T-cell (primary cell): Measurements from ENCODE around the gene SIPA1. TPM values are rescaled to one million over a fixed set of nuclear protein-coding genes. Genes with fewer than 3 reads are reported as not detected.

ENCODE experiments used
- ATAC-seq, 4 experiments: fragments of 200-7000 bp in 3 of 4; fragments of 150-1000 bp in 1 of 4; cut with Tn5 transposase; replicated peaks in 1 of 4; 1 replicate in 3 of 4; 2 replicates in 1 of 4; pipeline ENCODE4 v1.10.0; 2021; ENCODE audit warnings: moderate library complexity in 3 of 4, mild to moderate bottlenecking in 2 of 4, moderate number of reproducible peaks in 1 of 4
- CTCF ChIA-PET, 2 donors: fragments of 300-600 bp; sonication (Branson Sonifier 250); formaldehyde crosslinking; loops; one replicate each; lab custom pipeline; 2022; ENCODE audit warnings: antibody characterized with exemption in 2 of 2; lab: Charles Lee
- POLR2A ChIA-PET, 2 donors: fragments of 300-600 bp; sonication (Branson Sonifier 250); formaldehyde crosslinking; loops; one replicate each; lab custom pipeline; 2022; ENCODE audit warnings: antibody characterized with exemption in 2 of 2; lab: Charles Lee
- DNase-seq, 35 experiments: peaks; one replicate each; pipeline versions ENCODE4 v3.0.0 to v3.0.0-alpha.2; 2013 to 2023
- H3K27ac ChIP-seq: one replicate; pipeline ENCODE4 v1.5.1; 2013; ENCODE audit warnings: low read length
- H3K27me3 ChIP-seq, 2 experiments: replicated peaks in 1 of 2; 1 replicate in 1 of 2; 2 replicates in 1 of 2; pipeline versions ENCODE4 v1.6.1 to v1.7.0; 2013; ENCODE audit warnings: low read length in 1 of 2, mixed read lengths in 1 of 2; ENCODE audit not compliant: control insufficient read depth in 2 of 2, insufficient read depth in 2 of 2; ENCODE audit errors: extremely low read depth in 1 of 2
- H3K36me3 ChIP-seq, 2 donors: 1 replicate in 1 of 2; 2 replicates in 1 of 2; pipeline versions ENCODE4 v1.6.1 to v1.7.0; 2013; ENCODE audit warnings: low read length in 1 of 2; ENCODE audit not compliant: control insufficient read depth in 2 of 2, insufficient read depth in 1 of 2; ENCODE audit errors: extremely low read depth in 1 of 2
- H3K4me1 ChIP-seq, 2 experiments: 1 replicate in 1 of 2; 2 replicates in 1 of 2; pipeline versions ENCODE4 v1.6.1 to v1.7.0; 2013; ENCODE audit warnings: low read length in 2 of 2, mixed read lengths in 1 of 2; ENCODE audit not compliant: insufficient read depth in 2 of 2, control insufficient read depth in 1 of 2; ENCODE audit errors: extremely low read depth in 1 of 2
- H3K4me3 ChIP-seq, 2 donors: 1 replicate in 1 of 2; 2 replicates in 1 of 2; pipeline versions ENCODE4 v1.5.1 to v1.7.0; 2013; ENCODE audit warnings: mild to moderate bottlenecking in 2 of 2, low read length in 1 of 2, moderate library complexity in 1 of 2; ENCODE audit not compliant: control insufficient read depth in 1 of 2; ENCODE audit errors: extremely low read depth in 1 of 2
- H3K9me3 ChIP-seq: 2 replicates; pipeline ENCODE4 v1.7.0; 2013
- H3K27ac Mint-ChIP-seq, 2 donors: one replicate each; pipeline ENCODE4 v1.8.0; 2020 to 2021; ENCODE audit warnings: mild to moderate bottlenecking in 2 of 2, mixed read lengths in 2 of 2
- H3K27me3 Mint-ChIP-seq, 2 donors: one replicate each; pipeline ENCODE4 v1.8.0; 2021 to 2022; ENCODE audit warnings: mixed read lengths in 2 of 2
- H3K36me3 Mint-ChIP-seq: one replicate; pipeline ENCODE4 v1.8.0; 2021; ENCODE audit warnings: mixed read lengths
- H3K4me1 Mint-ChIP-seq, 3 donors: one replicate each; pipeline ENCODE4 v1.8.0; 2020 to 2022; ENCODE audit warnings: mixed read lengths in 3 of 3, mild to moderate bottlenecking in 1 of 3
- H3K4me3 Mint-ChIP-seq, 3 donors: one replicate each; pipeline ENCODE4 v1.8.0; 2020 to 2022; ENCODE audit warnings: mild to moderate bottlenecking in 3 of 3, mixed read lengths in 3 of 3, moderate library complexity in 3 of 3
- H3K9me3 Mint-ChIP-seq, 3 donors: one replicate each; pipeline ENCODE4 v1.8.0; 2020 to 2022; ENCODE audit warnings: mixed read lengths in 3 of 3
- WGBS: methylation state at CpG from one replicate; pipeline ENCODE4 v1.1.5; 2013; ENCODE audit warnings: missing lambda C conversion rate; ENCODE audit not compliant: insufficient coverage; 5-methylcytosine and 5-hydroxymethylcytosine counted together
- total RNA-seq, 35 experiments: library from RNA in 6 of 35; stranded (reverse) in 6 of 35; fragments of 120-200 nt in 1 of 35; gene quantifications; one replicate each; pipeline versions ENCODE4 v1.2.1 to v1.2.4 and lab custom pipeline; 2013 to 2026

SIPA1 gene
- total RNA-seq, 5 donors from 2014 or later (not counting 1 experiment from before 2014, with no cell fraction given), result 179 to 285 (median 200) TPM

DNA sequence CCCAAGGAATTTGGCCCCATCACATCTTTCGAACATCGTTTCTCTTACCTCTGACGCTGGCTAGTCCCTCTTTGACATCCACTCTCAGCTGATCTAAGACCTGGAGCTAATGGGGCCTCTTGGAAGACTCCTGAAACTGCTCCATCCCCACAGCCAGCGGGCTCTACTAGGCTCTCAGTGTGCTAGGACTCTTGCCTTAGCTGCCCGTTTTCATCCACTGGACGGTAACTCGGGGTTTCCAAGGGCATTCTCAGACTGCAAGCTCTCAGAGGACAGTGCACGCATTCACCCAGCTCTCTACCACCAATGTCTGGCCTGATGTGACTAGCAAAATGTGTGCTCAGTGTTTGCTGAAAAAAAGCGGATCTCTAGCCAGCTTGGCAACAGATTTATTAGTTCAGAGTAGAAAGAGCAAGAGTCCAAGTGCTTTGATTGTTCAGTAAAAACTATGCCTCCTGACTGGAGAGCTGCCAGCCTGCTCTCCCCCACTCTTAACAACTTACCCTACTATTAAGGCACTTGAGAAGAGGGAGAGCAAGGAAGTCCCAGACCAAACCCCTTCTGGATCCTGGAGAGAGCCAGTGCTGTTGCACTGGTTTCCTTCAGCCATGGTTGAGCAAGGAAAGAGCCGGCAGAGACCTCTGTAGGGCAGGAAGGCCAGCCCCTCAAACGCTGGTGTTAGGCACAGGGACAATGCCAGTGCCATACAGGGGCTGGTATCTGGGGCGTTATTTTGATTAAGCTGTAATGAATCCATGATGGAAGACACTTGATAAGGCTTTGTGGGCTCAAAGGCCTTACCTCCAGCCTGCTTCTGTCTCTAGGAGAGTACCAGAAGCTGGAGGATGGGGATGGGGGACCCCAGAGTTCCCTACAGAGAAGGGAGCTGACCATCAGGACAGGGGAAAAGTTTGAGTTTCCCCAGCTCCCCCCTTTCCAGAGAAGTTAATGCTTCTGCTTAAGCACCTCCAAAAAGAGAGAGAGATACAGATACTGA, 15.6 kb downstream of the SIPA1 start:
- peak overlapping the region; percentile 60 to 73 for H3K4me3 ChIP-seq

DNA sequence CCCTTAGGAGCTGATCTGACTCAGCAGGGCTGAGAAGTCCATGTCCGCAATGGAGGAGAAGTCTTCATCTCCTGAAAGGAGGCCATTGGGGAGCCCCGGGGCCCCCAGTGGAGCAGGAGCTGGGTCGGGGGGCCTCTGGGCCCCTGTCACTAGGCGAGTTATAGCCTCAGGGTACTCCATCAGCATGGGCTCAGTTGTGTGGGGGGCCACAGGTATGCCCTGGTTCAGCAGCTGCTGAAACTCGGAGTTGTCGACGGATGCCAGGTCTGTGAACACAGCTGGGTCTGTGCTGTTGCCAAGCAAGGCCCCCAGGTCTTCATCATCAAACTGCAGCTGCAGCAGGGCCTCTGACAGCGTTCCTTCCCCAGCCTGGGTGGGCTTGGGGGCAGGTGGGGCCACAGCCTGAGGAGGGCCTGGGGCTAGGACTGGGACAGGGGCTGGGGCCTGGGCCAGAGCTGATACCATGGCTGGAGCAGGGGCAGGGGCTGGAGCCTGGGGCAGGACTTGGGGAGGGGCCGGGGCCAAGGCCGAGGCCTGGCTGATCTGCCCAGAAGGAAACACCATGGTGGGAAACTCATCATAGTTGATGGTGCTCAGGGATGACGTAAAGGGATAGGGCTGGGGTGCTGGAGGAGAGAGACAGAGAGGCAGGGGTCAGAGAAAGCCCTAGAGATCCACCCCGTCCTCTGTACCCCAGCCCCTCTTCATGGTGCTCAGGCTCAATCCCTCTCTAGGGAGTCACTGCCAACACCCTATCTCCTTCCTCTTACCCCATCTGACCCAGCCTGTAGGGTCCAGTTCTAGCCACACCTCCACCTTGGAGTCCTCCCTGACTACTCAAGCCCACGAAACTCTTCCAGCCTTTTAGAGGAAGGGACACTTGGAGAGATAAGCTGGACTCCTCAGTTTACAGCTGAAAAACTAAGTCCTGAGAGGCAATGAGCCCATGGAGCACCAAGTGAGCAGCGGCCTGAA, 16.8 kb downstream of the SIPA1 start:
- no peak for ATAC-seq
- POLR2A ChIA-PET, result interaction anchor here (0.5 to 0.8 kb wide), 4 partner anchors 23 to 1748 kb away, joined by 3 to 4 read pairs (median 3); no protein-coding TSS in a partner anchor
- peak overlapping the region; percentile 11 for H3K27ac ChIP-seq
- H3K9me3 ChIP-seq, result no peaks in the 10 kb centered on the region
- peaks cover 44% of the 10 kb centered on the region for H3K36me3 Mint-ChIP-seq
- H3K4me3 Mint-ChIP-seq, result peak overlapping the region in 1 of 3 donors; percentile 17
- over 99% methylated on average over 9 of the region's 14 CpGs for WGBS
- H3K9me3 Mint-ChIP-seq, result no peaks in the 10 kb centered on the region
- peak in 1 of 35 experiments; percentile 17 for DNase-seq
- H3K4me3 ChIP-seq, result no peak overlapping the region
- no peaks in the 10 kb centered on the region for H3K27me3 ChIP-seq
- H3K27me3 Mint-ChIP-seq, result no peaks in the 10 kb centered on the region
- H3K36me3 ChIP-seq, result peaks cover 13 to 81% of the 10 kb centered on the region in 2 donors
- H3K27ac Mint-ChIP-seq, result peak overlapping the region; percentile 77 to 97
- peaks cover 7 to 63% of the 10 kb centered on the region in 2 experiments for H3K4me1 ChIP-seq
- CTCF ChIA-PET, result no interaction called here
- H3K4me1 Mint-ChIP-seq, result peaks cover 62 to 68% (median 68%) of the 10 kb centered on the region in 3 donors

More for the DNA sequence above, 15.6 kb downstream of the SIPA1 start:
- DNase-seq, result peak in 1 of 35 experiments; percentile 11
- CTCF ChIA-PET, result interaction anchor here in 1 of 2 donors (1.5 to 1.8 kb wide), 2 partner anchors 14 to 38 kb away, joined by 3 to 13 read pairs; partner anchors contain the start of gene PCNX3
- no peaks in the 10 kb centered on the region for H3K9me3 ChIP-seq
- Mint-ChIP-seq H3K4me3 (peak overlapping the region; percentile 78 to 90 (median 87)), H3K36me3 (peaks cover 32% of the 10 kb centered on the region), H3K27ac (peak overlapping the region; percentile 97), H3K27me3 (no peaks in the 10 kb centered on the region), H3K9me3 (no peaks in the 10 kb centered on the region), H3K4me1 (peaks cover 53 to 58% (median 57%) of the 10 kb centered on the region in 3 donors)
- H3K27me3 ChIP-seq, result no peaks in the 10 kb centered on the region
- peaks cover 7 to 56% of the 10 kb centered on the region in 2 experiments for H3K4me1 ChIP-seq
- H3K36me3 ChIP-seq, result peaks cover 19 to 81% of the 10 kb centered on the region in 2 donors
- peak overlapping the region; percentile 98 for H3K27ac ChIP-seq
- 45% methylated on average over 6 of the region's 12 CpGs for WGBS
- POLR2A ChIA-PET, result interaction anchor here (0.5 to 2.8 kb wide), 6 partner anchors 9 to 1465 kb away, joined by 3 to 21 read pairs (median 5); partner anchors contain the start of genes PCNX3 (in 1 of the 2), RELA (in 1 of the 2) and SIPA1 (in 1 of the 2)
- no peak for ATAC-seq

DNA sequence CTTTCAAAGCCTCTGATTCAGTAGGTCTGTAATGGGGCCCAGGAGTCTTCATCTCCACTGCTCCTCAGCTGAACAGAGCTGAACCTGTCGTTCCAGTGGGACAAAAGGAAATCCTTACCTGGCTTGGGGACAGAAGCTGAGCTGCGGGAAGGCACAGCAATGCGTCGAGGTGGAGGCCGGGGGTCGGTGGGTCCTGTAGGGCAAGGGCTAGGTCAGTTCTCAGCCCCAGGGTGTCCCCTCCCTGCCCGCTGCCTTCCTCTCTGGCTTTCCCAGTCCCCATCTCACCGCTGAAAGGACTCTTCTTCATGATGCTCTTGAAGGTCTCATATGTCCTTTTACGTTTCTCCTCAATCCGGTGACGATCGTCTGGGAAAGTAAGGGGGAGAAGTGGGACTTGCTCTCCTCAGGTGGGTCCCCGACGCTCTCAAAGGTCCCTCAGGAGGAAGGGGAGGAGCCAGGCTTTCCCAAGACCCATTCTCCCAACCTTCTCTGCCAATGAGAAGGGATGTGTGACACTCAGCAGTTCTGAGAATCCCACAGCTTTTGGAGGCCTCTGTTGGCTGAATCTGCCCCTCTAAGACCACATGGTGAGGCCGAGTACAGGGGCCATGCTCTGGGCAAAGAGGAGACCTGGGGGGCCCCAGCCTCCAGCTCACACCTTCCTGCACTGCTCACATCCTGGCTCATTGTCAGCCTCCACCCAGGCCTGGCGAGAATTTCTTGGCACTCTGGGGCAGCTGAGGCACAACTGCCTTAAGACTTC, 17.9 kb downstream of the SIPA1 start:
- H3K27me3 Mint-ChIP-seq, result no peaks in the 10 kb centered on the region
- ATAC-seq, result no peak
- H3K4me1 ChIP-seq, result peaks cover 7 to 64% of the 10 kb centered on the region in 2 experiments
- WGBS, result 93% methylated on average over 12 of the region's 16 CpGs
- peaks cover 49% of the 10 kb centered on the region for H3K36me3 Mint-ChIP-seq
- ChIA-PET CTCF (no interaction called here), POLR2A (interaction anchor here (0.5 to 0.6 kb wide), 2 partner anchors 139 to 874 kb away, joined by 4 to 5 read pairs; no protein-coding TSS in a partner anchor)
- H3K9me3 Mint-ChIP-seq, result no peaks in the 10 kb centered on the region
- peaks cover 71 to 78% (median 73%) of the 10 kb centered on the region in 3 donors for H3K4me1 Mint-ChIP-seq
- no peaks in the 10 kb centered on the region for H3K27me3 ChIP-seq
- H3K4me3 ChIP-seq, result no peak overlapping the region
- H3K9me3 ChIP-seq, result no peaks in the 10 kb centered on the region
- no peak overlapping the region for H3K27ac ChIP-seq
- H3K27ac Mint-ChIP-seq, result peak overlapping the region; percentile 5 to 56
- no peak overlapping the region for H3K4me3 Mint-ChIP-seq
- H3K36me3 ChIP-seq, result peaks cover 16 to 80% of the 10 kb centered on the region in 2 donors
- DNase-seq, result peak in 1 of 35 experiments; percentile 20

DNA sequence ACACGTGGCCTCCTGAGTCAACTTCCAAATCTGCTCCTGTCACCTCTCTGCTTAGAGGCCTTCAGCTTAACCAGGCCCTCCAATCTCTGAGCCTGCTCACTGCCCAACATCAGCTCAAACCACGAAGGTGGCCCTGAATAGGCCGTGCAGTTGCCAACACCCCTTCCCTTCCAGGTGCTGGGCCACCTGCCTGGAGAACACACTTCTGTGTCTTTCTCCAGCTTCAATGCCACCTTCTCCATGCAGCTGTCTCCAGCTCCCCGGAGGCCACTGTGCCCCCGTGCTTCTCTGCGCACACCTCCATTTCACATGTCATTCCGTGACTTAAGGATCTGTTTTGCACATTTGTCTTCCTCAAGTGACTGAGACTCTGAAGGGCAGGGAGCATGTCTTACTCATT, 19.5 kb downstream of the SIPA1 start:
- peaks cover 49% of the 10 kb centered on the region for H3K36me3 Mint-ChIP-seq
- CTCF ChIA-PET, result no interaction called here
- H3K4me1 ChIP-seq, result peaks cover 13 to 64% of the 10 kb centered on the region in 2 experiments
- POLR2A ChIA-PET, result interaction anchor here (0.5 to 1.4 kb wide), 4 partner anchors 17 to 574 kb away, joined by 3 to 6 read pairs (median 4); partner anchors contain the start of gene CDCA5 (in 1 of the 2)
- ATAC-seq, result no peak
- no peak overlapping the region for H3K27ac ChIP-seq
- peak in 1 of 35 experiments; percentile 11 for DNase-seq
- H3K4me1 Mint-ChIP-seq, result peaks cover 66 to 68% (median 67%) of the 10 kb centered on the region in 3 donors
- H3K4me3 ChIP-seq, result no peak overlapping the region
- H3K27me3 ChIP-seq, result no peaks in the 10 kb centered on the region
- H3K9me3 Mint-ChIP-seq, result no peaks in the 10 kb centered on the region
- H3K36me3 ChIP-seq, result peaks cover 16 to 83% of the 10 kb centered on the region in 2 donors
- H3K9me3 ChIP-seq, result no peaks in the 10 kb centered on the region
- WGBS, result 94% methylated on average over 7 of the region's 7 CpGs
- H3K4me3 Mint-ChIP-seq, result no peak overlapping the region
- H3K27me3 Mint-ChIP-seq, result no peaks in the 10 kb centered on the region
- peak overlapping the region; percentile 8 to 31 for H3K27ac Mint-ChIP-seq

DNA sequence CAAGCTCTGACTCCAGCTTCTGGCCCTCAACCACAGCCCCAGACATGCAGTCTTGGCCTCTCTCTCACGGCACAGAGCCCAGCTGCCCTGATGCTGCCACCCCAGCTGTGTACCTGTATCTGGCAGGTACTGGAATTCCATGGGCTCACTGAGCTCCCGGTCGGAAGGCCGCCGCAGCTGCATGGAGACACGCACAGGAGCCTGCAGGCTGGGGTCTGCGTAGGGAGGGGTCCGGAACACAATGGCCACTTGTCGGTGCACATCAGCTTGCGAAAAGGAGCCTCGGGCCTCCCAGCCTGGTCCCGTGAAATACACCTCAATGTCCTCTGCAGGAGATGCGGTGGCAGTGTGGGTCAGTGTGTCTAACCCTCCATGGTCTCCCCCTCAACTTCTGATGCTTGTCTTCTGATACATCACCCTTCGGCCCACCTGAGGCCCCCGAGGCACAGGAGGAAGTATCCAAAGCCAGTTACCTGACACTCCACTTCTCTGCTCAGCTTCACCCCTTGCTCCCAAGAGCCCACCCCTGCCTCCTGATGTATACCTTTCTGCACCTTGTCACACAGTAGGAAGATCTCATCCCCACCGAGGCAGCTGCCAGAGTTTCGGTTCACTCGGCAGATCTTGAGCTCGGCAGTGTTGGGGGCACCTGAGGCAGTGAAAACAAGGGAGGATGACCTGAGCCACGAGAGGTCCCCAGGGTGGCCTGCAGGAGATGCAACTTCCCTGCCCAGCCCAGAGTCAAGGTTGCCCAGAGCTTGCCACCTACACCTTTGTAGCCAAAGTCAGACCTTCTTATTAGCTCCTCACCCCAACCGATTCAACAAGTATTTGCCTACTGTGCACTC, 20.5 kb downstream of the SIPA1 start:
- Histone ChIP-seq H3K9me3 (no peaks in the 10 kb centered on the region), H3K27me3 (no peaks in the 10 kb centered on the region), H3K36me3 (peaks cover 16 to 83% of the 10 kb centered on the region in 2 donors), H3K4me3 (no peak overlapping the region), H3K4me1 (peaks cover 9 to 59% of the 10 kb centered on the region in 2 experiments), H3K27ac (no peak overlapping the region)
- ChIA-PET POLR2A (interaction anchor here (0.8 to 1.4 kb wide), 3 partner anchors 16 to 20 kb away, joined by 3 to 6 read pairs (median 4); no protein-coding TSS in a partner anchor), CTCF (no interaction called here)
- Mint-ChIP-seq H3K27me3 (no peaks in the 10 kb centered on the region), H3K9me3 (no peaks in the 10 kb centered on the region), H3K4me3 (no peak overlapping the region), H3K27ac (peak overlapping the region in 1 of 2 donors; percentile 37), H3K36me3 (peaks cover 49% of the 10 kb centered on the region), H3K4me1 (peaks cover 58 to 61% (median 58%) of the 10 kb centered on the region in 3 donors)
- 99% methylated on average over 20 of the region's 21 CpGs for WGBS
- DNase-seq (peak in 1 of 35 experiments; percentile 12), ATAC-seq (no peak)
